K562 (cell line): ENCODE measurements around the gene EME2.

Experiments used
- CTBP1 ChIP-seq: fragments of 450-650 bp; IDR thresholded peaks from 2 replicates; pipeline ENCODE4 v1.6.1; 2016; ENCODE audit warnings: borderline replicate concordance
- FOS ChIP-seq: IDR thresholded peaks from 3 replicates; pipeline ENCODE4 v1.6.1; 2011; ENCODE audit not compliant: insufficient read length; ENCODE audit errors: extremely low read depth
- FOXP4 ChIP-seq: sonication (generic); formaldehyde crosslinking; IDR thresholded peaks from 2 replicates; pipeline ENCODE4 v1.8.0; 2022; ENCODE audit warnings: mild to moderate bottlenecking, missing genetic modification reagents, borderline replicate concordance
- GABPA ChIP-seq: fragments of 200-800 bp; sonication (Bioruptor generic); conservative IDR thresholded peaks from 2 replicates; pipeline ENCODE4 v1.6.1; 2016; ENCODE audit warnings: low read depth, missing genetic modification characterization, missing compliant biosample characterization
- HDAC2 ChIP-seq: fragments of 450-650 bp; IDR thresholded peaks from 2 replicates; pipeline ENCODE4 v1.6.1; 2016; ENCODE audit warnings: mild to moderate bottlenecking
- HMGN3 ChIP-seq: IDR thresholded peaks from 2 replicates; pipeline ENCODE4 v1.6.1; 2011; ENCODE audit warnings: borderline replicate concordance, low read depth, mild to moderate bottlenecking, mixed read lengths, low read length; ENCODE audit not compliant: insufficient read length; ENCODE audit errors: extremely low read depth
- MAFG ChIP-seq: fragments of 450-650 bp; conservative IDR thresholded peaks from 2 replicates; pipeline ENCODE4 v1.6.1; 2016; ENCODE audit warnings: missing genetic modification characterization, missing compliant biosample characterization
- SP1 ChIP-seq: sonication (generic); formaldehyde crosslinking; IDR thresholded peaks from 2 replicates; pipeline ENCODE4 v1.8.1; 2022; ENCODE audit warnings: mild to moderate bottlenecking, missing genetic modification reagents
- USF2 ChIP-seq: sonication (generic); formaldehyde crosslinking; IDR thresholded peaks from 2 replicates; pipeline ENCODE4 v1.5.0; 2020; ENCODE audit warnings: missing genetic modification reagents

- no peak for TF ChIP-seq SP1 (CRISPR knock-in tag)
- TF ChIP-seq HDAC2 = no peak
- no peak for TF ChIP-seq HMGN3
- TF ChIP-seq USF2 (CRISPR knock-in tag) = no peak
- no peak for TF ChIP-seq FOS
- no peak for TF ChIP-seq MAFG (tag)
- TF ChIP-seq CTBP1 = no peak
- no peak for TF ChIP-seq FOXP4
- no peak for TF ChIP-seq GABPA (tag)
These were observed 697 bp upstream of the EME2 start for GRCh38 chr16:1771864-1772361.
